NCI-H524 treated with DMSO at 0.1 percent for 48 hours (cell line): ENCODE measurements around the gene TFAP2A.
A peak's percentile ranks its signal among the peaks of the same experiment; 100 is the strongest.

Experiments
- DNase-seq: peaks from one replicate; lab custom pipeline; 2025; lab: John Stamatoyannopoulos, UW

Gene TFAP2A

DNA sequence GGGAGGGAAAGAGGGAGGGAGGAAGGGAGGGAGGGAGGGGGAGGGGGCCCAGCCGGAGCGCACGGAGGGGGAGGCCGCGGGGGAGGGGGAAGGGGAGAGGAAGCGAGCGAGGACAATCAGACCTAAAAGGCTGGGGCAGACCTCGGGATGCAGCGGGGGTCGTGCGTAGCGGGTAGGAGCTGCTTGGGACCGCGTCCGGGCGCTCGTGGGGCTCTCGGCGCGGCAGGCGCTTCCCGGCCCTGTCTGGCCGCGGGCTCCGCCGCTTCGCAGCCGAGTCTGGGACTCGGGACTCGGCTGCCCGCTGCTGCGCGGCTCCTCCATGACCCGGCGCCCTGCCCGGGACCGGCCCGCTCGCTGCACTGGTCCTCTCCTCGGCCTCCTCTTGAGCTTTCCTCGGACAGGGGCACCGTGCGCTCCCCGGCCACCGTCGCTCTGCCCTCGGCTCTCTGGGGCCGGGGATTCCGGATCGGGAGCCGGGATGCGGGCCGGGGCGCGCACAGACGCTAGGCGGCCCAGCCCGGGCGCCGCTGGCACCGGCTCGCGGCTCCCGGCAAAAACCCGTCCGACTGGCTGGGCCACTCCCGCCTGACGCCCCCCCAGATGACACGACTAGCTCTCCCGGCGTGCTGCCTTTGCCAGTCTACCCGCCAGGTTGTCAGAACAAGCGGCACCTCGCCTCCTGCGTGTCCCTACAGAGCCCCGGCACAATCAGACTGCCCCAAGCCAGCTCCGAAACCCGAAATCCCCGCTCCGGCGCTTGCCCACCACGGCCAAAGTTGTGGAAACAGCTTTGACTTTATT, 2.2 kb downstream of the TFAP2A start:
- DNase-seq = no peak

DNA sequence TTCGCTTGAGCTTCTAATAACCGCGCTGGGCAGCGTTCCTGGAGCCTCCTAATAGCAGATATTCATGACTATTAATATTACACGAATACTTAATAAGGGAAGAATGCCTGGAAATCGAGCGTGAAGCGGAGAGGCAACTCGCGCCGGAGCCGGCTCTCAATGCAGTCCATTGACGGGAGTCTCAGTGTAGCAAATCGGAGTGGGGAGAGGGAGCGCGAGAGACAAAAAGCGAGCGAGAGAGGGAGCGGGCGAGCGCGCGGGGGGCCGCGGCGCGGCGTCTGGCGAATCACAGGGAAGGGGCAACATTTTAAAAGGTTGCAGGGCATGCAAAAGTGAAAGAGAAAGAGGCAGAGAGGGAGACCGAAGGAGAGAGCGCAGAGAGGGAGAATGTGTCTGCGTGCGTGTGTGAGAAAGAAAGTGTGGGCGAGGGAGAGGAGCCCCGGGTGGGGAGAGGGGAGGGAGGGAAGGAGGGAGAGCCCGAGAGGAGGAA, 2.9 kb downstream of the TFAP2A start:
- peak; percentile 37 for DNase-seq

DNA sequence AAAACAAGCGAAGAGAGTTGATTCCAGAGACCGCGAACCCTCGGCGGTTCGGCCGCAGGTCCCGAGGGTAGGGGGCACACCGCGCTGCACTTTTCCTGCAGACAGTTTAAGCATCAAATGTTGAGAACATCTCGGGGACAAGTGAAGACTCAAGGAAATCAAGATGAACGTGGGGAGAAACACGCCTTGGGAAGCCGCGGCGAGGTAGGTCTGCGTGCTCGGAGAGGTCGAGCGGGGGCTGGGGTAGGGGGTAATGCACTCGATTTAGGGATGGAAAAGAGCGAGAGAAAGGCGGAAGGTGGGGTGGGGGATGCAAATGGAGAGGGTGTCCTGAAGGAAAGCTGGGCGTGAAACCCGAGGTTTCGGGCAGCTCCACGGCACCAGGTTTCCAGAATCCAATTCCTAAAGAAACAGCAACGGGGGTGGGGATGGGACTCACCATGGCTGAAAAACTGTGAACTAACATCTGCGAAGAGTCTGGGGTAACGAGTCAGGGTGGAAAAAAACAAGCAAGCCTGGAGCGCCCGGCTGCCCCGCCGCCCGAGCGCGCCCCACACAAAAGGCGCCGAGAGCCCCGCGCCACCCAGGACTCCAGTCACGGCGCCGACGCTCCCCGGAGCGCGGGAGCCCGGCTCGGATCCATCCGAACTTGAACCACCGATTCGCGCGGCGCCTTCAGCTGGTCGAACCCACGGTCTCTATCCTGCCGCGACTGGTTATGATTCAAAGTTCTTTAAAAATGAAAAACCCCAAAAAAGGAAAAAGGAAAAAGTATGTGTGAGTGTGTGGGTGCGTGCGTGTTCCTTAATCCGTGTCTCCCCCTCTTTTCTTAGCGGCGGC, 3.5 kb downstream of the TFAP2A start:
- DNase-seq = no peak

DNA sequence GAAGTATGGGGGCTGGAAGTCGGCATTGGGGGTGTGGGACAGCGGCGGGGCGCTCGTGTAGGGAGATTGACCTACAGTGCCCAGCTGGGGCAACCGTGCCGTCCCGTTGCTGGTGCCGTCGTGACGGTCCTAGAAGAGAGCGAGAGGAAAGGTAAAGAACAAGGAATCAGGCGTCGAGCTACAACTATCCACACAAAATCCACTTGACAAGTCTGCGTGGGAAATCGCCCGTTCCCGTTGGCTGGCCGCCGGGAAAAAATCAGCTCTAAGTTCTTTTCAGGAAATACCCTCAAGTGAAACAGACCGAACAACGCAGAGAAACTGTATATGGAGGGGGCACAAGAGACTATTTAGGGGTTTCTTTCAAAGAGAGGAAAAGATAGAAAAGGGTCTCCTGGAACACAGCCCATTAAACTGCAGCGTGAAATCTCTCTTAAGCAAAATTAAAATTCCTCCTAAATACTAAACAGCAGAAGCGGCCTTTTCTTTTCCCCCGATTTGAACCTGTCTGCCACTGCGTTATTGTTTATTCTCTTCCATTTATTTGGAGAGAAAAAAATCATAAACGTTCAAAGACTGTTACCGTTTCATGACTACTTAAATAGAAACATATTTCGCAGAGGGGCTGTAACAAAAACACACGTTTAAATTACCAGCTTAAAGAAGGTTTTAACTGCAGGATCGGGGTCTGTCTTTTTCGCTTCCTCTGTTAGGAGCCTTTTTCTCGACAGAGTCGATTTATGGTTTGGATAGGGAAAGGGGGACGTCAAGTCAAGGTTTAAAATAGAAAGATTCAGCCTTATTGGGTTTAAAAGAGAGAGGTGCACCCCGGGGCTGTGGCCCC, 4.4 kb downstream of the TFAP2A start:
- no peak for DNase-seq

DNA sequence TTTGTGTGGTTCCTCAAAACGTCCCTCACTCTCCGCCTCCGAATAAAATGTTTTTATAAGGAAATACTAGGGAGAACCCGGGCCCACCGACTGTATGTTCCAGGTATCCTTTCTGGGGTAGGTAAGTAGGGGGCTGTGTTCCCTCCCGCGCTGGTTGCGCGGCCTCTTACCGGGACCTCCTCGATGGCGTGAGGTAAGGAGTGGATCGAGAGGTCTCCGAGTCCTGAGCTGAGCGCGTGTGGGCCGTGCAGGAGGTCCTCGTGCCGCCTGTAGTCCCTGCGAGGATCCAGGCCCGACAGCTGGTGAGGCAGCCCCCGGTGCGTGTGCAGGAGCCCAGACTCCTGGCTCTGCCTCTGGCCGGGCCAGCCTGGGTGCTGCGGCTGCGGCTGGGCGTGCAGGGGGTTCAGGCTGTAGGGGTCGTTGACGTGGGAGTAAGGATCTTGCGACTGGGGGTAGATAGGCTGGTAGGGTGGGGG, 5.1 kb downstream of the TFAP2A start:
- DNase-seq = no peak

DNA sequence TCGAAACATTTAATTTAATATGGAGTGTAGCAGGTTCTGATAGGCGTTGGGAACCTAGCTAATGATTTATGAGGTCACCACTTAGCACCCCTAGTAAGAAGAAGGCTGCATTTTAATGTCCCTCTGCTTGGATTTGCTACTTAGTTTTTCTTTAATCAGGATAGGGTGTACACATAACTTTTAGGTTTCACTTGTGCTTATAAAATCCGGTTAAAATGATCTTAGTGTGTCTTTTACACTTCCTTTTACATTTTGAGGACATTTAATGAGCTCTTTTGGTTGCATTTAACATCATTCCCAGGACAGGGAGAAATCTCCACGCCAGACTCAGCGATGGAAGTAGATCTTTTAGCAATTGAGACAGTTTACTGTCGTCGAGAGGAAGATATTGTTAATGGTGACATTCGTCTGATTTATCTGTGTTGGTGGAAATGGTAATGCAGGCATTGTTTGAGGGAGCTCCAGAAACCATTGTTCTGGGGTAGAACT, 5.6 kb downstream of the TFAP2A start:
- DNase-seq = no peak

DNA sequence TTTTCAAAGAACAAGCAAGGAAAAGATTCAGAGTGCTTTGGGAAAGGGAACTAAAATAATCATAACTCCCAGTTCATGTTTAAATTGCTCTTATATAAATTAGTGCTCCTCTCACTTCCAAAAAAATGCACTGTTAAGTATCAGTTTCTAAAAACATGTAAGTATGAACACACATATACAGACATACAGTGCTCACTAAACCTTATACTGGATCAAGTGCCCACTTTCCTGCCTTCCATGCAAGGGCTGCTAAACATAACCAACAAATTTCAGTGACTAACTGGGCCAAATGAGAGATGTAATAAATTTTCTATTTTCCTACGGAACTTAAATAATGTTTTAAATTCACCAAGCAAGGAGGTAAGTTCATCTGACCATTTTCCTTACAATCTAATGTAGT, 6.4 kb downstream of the TFAP2A start:
- DNase-seq = no peak

DNA sequence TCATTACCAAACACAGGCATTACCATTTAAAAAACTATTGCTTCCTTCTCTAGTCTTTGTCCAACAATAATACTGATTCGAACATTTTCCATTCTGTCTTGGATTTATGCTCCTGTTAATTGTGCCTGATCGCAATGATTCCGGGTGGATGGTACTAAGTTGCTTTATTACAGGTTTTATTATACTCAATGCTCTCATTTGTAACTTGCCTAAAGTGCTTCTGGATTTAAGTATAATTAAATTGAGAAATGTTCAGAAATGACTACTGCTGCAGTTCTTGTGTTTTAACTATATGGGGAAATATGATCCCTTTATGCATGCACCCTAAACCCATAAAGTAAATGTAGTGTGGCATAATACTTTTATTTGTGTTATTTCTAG, 7.2 kb downstream of the TFAP2A start:
- DNase-seq = no peak

DNA sequence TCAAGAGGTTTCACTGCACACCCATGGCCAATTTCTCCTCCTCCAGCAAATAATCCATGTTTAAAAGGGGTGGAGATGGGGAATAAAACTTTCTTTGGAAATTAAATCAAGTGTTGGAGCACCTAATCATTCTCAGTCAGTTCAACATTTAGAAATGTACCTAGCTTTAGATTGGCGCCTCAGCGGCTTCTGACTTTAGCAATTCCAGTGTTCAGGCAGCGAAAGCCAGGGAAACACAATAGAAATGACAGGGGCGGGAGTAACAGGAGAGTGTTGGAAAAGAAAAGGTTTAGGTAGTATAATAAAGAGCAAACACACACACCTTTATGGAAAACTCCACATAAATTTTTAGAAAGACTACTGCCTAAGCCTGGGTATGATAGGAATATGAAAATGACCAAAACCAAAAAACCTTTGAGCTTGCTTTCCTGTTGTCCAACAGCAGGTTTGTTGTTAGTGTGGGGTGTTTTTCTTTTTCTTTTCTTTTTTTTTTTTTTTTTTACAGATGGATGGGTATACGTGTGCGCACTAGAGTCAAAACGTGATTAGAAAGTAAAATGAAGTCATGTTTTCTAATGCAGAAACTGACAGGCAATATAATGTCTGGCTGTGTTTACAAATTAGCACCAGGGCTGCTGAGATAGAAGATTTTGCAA, 7.7 kb downstream of the TFAP2A start:
- no peak for DNase-seq

DNA sequence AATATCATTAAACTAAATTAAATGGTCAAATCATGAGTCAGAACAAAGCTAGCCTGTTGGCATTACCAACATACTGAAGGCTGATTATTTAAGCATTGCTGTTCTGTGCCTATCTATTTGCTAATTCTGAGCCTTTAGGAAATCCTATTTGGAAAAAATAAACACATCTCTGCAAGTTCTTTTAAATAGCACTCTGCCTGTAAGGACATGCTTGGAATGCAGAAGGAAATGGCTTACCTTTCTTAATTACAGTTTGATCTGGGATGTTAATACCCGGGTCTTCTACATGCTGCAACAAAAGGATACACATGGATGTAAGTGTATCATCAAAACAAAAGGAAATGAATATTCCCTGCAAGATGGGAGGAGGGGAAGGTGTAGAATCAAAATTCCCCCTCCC, 8.3 kb downstream of the TFAP2A start:
- DNase-seq = no peak

DNA sequence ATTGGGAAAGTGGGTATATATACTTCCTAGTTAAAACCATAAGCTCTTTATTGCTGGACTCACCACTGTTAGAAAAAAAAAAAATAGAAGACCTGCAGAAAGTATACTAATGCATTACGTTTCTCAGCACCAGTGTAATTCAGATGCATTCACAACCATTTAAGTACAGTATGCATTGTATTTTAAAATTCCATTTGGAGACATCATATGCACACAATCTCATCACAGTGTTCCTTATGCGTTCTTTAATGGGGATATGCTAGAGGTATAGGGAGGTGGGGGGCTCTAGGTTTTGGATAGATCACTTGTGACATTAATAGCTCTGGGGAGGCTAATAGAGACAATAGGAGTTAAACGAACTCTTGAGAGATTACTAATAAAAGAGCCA, 9.4 kb downstream of the TFAP2A start:
- no peak for DNase-seq

DNA sequence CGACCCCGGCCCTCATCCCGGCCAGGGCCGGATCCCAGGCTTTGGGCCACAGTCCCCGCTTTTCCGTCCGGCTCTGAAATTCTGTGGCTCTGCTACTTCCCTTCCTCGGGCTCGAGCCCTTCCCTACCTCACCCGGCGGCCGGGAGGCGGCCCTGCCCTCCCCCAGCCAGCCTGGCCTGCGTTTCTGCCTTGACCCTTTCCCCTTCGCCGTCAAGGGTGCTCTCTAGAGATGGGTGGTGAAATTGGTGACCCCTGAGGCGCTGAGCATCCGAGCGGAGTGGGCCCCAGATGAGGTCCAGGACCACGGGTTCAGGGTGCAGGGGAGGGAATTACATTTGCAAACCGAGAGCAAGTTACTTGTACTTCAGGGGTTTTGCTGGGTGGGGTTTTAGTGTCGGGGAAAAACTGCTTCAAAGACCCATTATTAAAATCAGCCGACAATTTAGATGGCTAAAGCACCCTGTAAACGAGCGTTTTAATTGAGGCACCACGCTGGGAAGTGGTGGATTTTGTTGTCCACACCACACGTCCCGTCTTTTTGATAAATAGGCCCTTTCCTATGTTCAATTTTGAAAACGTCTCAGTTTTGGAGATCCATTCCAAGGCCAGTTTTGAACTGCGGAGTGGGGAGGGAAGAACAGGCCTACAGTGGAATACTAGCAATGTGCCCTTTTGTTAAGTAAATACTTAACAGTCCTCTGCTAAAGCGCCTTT, 9.9 kb downstream of the TFAP2A start:
- DNase-seq = no peak

DNA sequence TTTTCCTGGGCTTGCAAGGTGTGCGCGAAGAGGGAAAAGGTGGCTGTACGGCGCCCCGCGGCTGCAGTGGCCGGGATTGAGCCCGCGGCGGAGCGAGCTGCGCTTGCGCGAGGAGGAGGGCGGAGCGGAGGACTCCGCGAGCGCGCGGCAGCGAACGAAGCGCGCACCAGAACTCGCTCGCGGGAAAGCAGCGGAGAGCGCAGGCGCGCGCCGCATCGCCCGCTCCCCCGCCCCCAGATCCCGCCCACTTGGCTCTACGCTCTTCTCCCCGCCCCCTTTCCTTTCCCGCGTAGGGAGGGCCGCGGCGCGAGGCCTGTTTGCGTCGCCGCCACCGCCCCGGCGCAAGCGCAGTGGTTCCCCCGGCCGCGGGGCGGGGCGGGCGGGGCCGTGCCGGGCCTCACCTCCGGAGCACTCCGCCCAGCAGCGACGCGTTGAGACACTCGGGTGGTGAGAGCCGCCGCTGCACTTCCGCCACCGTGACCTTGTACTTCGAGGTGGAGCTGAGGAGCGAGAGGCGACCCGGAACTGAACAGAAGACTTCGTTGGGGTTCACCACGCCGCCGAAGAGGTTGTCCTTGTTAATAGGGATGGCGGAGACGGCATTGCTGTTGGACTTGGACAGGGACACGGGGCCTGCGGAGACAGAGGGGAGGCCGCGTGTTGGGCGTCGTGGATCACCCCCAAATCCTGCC, 10.6 kb downstream of the TFAP2A start:
- DNase-seq = peak; percentile 71

DNA sequence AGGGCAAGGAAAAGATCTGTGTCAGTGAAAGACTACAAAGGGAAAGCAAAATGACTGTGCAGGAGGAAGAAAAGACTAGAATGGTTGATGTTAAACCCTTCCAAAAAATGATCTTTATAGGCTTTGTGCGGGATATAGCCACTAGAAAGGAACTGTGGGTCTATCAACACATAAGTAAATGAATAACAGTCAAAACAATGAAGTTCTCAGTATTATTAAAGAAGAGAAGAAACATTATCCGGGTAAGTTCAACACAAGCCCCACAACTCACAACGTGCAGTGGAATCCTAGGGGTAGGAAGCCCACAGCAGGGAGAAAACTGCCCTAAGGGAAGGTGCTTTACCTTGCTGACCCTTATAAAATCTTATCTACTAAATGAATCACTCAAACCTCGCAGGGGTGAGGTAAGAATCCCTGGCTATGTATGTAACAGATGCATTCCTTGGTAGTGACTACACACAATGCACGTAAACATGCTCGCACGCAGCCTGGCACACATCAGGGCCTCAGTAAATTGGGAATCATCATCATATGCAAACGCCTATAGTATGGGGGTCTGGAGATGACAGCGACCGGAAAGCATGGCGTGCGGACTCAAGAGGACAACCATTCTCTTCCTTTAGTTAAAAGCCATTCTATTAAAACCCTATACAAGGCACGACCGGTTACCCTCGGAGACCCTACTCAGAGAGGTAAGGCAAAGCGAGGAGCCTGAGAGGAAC, 11.3 kb downstream of the TFAP2A start:
- peak; percentile 63 for DNase-seq

DNA sequence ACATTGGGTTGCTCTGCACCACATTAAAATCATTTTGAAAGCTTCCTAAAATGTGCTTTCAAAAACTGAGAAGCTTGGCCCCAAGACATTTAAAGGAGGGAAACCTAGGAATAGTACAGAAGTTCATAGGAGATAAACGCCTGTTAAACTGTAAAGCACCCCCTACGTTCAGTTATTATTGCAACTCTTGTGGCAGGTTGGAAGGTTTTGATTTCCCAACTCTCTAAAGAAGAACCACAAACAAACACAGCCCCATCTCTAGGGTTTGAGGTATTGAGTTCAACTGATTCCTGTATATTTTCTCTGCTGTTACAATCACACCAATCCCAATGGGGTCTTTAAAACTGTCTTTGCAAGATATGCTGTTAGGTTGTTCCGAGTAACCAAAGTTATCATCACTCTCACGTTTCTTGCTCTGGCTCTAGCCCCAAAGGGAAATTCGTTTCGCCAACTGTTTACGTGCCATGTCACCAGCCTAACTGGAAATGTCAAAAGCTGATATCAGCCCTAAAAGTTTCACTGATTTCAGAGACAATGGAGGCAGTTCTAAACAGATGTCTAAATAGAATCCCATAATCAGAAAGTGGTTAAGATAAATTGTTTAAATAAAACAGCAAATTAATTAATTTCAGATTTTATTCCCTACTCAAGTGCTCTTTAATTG, 12.1 kb downstream of the TFAP2A start:
- no peak for DNase-seq

DNA sequence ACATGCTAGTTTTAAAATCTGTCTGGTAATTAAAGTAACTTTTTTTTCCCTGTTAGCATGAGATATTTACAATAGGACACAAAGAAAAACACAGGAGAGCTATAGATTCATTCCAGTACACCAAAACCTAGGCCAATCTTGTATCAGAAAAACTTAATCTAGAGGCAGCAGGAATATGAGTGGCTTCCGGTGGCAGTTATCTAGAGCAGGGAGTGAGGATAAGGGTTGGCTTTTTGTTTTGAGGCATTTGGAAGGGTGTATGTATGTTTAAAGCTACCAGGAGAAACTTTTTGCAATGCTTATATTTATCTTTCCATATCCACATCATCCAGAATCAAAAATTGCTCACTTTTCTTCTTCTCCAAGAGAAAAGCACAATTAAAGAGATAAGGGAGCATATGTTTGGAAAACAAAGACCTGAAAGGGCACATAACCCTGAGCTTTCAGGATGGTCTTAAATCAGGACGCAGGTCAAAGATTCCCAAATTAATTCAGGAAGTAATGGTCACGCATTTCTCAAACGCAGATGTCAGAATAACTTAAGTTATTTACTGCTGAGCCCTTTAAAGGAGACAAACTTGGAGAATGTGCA, 13.1 kb downstream of the TFAP2A start:
- no peak for DNase-seq

DNA sequence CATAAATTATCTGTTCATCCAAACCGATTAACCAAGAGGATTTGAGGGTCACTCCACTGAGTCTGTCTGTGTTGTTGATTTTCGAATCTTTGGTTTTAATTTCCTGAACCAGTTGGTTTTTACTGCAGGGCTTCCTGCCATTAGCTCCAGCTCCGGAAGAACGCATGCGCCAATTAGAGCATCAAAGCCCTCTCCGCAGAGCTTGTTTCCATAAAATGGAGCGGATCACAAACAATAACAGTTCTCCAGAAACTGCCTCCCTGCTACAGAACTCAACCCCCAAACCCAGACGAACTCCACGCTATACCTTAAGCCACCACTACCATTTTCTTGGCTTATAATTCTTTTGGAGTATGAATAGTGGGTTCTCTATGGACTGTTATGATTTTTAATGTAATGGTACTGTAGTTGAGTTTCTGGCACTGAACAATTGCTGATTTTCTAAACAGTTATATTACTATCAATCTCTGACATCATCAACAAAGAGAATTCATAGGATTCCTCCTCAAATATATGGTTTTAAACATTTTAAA, 13.8 kb downstream of the TFAP2A start:
- no peak for DNase-seq

DNA sequence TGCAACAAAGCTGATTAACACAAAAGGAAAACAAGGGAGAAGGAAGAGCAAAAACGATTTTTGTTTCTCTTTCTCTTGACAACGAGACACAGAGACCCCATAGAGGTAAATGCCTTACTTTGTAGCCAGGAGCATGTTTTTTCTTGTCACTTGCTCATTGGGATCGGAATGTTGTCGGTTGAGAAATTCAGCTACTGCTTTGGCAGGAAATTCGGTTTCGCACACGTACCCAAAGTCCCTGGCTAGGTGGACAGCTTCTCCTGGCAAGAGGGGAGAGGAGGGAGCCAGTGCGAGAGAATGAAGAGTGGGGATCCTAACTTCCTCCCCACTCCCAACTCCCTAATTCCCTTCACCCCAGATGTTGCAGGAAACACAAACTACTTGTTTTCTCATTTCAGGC, 14.5 kb downstream of the TFAP2A start:
- no peak for DNase-seq
